AG08395 (cell line): ENCODE results near the gene NMD3.
A peak's percentile ranks its signal among the peaks of the same experiment; 100 is the strongest.
"Not testable (repeated sequence)": the region's sequence is repeated elsewhere in the genome, so short reads cannot be mapped to it uniquely, and the experiment has no call there.

Experiments used
- DNase-seq: peaks from one replicate; pipeline ENCODE4 v3.0.0; 2012; ENCODE audit warnings: mixed read lengths, low spot score

The NMD3 gene

DNA sequence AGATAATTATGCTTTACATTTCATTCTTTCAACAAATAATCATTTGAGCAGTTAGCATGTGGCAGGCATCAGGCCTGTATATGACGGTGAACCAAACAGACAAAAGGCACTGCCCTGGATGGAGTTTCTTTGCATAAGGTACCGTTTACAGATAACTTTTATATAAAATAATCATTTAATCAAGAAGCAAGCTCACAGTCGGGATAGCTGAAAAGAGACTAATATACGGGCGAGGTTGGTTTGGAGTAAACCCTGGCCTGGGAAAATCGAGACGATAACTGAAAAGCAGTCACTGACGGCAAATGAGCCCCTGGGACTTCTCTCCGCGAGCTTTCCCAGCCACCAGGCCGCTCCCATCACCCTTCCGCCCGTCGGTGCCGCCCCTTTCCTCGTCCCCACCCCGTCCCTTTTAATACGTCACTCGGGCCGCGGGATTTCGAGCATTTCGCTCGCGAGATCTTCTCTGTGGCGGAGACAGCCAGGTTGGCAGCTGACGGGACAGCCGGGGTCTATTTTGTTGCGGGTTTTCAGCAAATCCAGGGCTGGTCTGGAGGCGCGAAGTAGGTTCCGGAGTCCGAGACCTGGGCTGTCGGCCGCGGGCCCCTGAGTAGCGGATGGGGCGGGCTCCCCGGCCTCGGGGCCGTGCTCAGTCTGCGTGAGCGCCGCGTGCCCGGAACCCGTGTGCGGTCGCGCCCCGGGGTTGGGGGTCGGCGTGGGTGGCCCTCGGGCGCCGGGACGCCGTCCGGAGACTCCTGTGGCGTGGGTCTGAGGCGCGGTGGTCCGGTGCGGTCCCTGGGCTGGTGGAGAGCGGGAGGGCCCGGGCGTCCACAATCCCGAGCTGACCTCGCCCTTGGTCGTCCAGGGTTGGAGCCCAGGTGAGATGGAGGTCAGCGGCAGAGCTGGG lies at the start of gene NMD3:
Gene NMD3, plus strand, starts transcription at position 462 of the 904 bp plus-strand sequence. CDS start 703 bp downstream, outside the sequence.
- peak; percentile 96 for DNase-seq

DNA sequence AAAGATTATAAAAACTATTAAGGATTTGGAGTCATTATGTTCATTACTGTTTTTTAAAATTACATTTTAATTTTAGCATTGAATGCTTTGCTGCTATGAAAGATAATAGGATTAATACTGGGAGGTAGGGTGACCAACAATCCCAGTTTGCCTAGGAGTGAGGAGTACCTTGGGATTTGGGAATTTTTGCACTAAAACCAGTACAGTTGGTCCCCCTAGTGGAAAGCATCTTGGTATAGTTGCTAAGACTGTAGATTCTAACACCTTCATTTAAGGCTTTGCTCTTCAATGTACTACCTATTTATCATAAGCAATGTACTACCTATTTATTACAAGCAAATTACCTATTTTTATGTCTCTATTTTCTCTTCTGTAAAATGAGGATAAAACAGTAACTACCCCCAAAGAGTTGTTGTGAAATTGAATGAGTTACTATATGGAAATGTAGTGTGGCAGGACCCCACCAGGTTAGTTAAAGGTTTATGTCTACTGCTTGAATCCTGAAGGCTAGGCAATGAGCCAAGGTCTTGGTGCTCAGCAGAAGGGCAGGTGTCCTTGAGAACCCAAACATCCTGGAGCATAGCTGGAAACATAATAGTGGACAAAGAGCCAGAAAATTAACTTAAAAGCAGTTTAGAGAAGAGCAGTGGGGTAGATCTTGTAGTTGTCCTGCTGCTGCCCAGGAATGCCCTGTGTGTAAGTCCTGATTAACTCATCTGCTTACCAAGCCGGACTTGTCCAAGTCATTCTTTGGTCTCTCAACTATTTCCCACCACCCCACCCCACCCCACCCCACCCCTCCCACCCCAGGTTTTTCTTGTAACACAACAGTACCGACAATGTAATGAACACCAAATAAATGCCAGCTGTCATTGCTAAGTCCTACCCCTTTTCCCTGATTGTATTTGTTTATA lies 49.2 kb upstream of the NMD3 start:
- DNase-seq = no peak

DNA sequence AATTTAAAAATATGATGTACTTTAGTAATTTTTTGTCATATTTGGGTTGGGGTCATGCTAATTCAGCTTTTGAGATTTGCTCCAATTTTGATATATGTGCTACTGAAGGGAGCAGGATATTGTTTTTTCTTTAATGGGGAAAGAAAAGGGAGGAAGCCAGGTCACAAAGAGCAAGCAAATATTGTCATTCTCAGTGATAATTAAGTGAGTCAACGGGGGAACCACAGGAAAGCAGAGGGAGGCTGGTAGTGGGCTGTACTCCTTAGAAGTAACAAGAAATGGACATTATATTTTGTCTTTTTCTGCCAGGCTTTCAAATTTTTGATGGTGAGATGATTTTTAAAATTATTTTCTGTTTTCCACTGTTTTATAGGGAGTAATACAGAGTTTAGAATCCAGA lies 45.6 kb upstream of the NMD3 start:
- DNase-seq = no peak

DNA sequence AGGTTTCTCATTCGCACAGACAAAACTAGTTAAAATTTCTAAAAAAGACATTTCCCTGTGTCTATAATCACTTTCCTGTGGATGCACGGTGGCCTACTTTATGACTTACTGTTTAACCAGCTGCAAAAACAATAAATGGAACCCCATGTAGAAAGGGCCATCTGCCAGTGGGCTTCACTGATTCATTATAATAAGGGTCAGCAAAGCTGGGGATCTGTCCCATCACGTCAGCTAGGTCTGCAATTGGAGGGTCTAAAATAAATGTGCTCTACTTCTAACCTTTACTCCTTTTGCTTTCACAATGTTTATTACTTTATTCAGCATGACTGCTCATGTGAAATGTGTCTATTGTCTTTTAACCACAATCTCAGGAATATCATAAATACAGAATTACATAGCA lies 43.1 kb upstream of the NMD3 start:
- no peak for DNase-seq

DNA sequence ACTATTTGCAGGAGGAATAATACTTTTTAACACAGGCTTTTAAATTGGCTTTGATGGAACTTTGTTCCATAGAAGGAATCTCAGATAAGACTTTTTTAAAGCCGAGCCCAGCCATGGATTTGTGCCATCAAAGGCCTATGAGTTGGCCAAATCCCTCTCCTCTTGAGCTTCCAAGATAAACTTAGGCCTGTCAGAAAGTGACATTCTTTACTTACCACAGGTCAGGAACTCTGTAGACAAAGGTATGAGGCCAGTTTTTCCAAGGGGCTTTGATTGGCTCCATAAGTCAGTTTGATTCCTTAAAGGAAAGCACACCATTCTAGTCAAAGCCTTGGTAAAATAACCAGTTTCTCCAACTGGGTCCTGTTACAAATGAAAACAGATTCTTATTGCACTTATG lies 39.7 kb upstream of the NMD3 start:
- not testable (repeated sequence) for DNase-seq

- no peak for DNase-seq
These were observed 34.1 kb upstream of the NMD3 start for GRCh38 chr3:161187046-161187445.

DNA sequence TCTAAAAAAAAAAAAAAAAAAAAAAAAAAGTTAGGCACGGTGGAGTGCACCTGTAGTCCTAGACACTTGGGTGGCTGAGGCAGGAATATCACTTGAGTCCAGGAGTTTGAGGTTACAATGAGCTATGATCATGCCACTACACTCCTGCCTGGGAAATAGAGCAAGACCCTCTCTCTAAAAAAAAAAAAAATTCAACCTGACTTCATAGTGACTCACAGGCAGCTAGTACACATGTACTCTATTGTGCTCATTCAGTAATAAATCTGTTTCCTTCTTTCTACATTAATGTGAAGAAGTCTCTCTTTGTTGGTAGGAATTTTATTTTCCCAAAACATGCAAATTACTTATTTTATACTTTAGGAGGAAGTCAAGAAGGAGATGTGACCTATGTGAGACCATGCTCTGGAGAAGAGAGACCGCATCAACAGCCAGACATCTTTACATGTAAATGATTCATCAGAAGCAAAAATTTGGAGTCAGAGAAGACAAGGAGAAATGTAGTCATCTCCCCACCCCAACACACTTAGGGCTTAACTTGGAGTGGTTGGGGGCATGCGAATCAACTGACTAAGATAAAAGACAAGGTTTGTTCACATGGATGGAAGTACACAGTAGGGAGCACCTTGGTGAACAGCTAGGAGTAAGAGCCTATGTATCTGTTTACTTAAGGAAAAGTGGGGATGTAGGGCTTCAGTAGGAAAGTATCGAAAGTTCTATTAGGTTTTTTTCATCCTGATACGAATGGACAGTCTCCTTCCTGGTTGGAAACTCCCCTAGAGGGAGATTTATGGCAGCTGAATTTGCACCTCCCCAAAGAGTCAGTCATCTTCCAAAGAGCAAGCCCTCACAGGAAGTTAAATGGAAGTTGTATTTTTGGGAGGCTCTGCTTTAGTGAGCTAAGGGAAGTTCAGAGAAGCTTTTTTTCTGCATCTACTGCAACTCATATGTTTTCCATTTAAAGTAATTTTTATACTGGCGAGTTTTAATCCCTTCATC lies 23.0 kb upstream of the NMD3 start:
- DNase-seq = no peak

- no peak for DNase-seq
These were observed 21.2 kb upstream of the NMD3 start for GRCh38 chr3:161199926-161200325.

- no peak for DNase-seq
These were observed 17.5 kb upstream of the NMD3 start for GRCh38 chr3:161203485-161204098.

DNA sequence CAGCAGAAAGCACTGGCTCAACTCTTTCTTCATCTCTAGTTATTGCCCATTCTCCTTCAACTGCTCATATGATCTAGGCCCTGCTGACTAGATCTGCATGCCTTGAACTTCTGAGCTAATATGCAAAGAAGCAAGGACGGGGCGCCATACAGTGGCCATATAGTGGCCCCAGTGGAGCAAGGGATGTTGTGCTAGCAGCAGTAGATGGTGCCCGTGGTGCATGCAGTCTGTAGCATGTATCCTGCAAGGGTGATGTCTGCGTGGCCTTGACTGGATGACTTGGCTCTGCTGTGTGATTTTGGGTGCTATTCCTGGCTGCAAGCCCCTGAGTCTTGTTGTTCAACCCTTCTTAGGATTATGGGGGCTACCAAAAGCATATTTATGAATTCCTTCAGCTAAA lies 12.2 kb upstream of the NMD3 start:
- DNase-seq = no peak

DNA sequence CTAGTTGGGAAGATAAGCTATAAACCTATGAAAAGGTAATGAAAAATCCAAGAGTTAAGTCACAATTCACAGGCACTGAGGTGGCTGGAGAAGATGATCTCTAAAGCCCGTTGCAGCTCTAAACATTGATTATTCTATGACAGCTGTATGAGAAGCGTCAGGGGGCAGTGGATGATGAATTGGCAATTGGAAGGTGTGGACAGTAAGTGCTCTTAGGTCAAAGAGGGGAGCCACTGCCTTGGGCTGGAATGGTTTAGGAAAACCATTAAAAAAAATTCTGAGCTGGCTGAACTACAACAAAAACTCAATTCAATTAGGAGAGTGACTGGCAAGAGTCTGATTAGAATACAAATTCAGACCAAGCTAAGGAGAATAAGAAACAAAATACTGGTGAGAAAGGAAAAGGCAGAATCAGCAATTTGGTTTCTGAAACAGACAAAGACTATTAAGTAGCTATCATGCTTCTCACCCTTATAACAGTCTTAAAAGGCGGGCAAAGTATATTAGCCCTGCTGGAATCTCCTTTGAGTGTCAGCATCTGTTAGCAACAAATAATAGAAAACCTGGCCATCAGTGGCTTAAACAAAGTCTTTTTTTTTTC lies 8.8 kb upstream of the NMD3 start:
- DNase-seq = no peak

DNA sequence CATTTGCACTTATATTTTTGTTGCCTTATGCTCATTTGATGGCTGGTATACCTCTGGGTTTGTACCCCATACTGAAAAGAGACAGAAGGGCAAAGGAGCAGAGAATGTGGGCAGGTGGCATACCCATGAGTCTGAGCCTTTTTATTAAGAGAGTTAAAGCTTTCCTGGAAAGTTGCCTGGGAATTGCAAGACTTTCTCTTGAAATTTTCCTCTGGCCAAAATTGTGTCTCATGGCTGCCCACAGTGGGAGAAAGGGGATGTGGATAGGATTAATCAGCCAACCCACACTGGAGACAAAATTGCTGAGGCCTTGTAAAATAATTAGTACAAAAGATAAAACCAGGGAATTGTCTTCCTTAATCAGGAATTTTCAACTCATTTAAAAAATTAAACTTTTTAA lies 8.2 kb upstream of the NMD3 start:
- no peak for DNase-seq

DNA sequence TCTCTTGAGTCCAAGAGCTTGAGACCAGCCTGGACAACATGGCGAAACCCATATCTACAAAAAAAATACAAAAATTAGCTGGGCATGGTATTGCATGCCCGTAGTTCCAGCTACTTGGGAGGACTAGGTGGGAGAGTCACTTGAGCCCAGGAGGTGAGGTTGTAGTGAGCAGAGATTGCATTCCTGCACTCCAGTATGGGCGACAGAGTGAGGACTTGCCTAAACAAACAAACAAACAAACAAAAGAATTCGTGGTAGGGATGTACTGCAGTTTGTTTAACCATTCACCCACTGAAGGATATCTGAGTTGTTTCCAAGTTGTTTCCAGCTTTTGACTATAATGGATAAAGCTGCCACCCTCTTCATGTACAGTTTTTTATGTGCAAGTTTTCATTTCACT lies 7.5 kb upstream of the NMD3 start:
- no peak for DNase-seq

- no peak for DNase-seq
These were observed 5.9 kb upstream of the NMD3 start for GRCh38 chr3:161215185-161215584.

- DNase-seq = peak; percentile 43
These were observed 3.6 kb upstream of the NMD3 start for GRCh38 chr3:161217496-161217895.

GRCh38 chr3:161219495-161219894 lies 1.6 kb upstream of the NMD3 start:
- DNase-seq = no peak

DNA sequence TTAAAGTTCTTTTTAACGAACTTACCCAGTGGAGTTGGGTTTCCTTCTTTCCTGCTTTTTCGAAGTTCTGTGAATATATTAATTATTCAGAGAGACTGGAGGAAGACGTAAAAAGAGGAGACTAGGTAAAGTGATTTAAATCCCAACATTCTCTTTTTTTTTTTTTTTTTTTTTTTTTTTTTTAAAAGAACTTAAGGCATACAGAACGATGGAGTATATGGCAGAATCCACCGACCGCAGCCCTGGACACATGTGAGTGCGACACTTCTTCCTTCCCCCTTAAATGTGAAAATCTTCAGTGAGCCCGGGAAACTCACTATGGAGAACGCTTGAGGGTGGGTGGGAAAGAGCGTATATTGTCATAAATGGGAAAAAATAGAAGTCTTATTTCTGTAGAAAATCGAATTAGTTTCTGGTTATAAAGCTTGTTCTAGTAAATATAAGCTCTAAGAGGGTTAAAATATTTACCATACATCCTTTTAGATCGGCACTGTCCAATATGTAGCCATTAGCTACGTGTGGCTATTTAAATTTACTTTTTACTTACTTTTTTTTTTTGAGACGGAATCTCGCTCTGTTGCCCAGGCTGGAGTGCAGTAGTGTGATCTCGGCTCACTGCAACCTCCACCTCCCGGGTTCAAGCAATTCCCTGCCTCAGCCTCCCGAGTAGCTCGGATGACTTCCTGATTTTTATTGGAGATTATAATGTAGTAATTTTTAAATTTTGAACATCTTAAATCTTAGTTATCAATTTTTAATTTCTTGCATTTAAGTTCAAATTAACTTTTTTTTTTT lies 892 bp downstream of the NMD3 start:
- peak; percentile 33 for DNase-seq

GRCh38 chr3:161222662-161223061 lies 1.6 kb downstream of the NMD3 start:
- DNase-seq = peak; percentile 22

- no peak for DNase-seq
These were observed 3.7 kb downstream of the NMD3 start for GRCh38 chr3:161224786-161225185.

DNA sequence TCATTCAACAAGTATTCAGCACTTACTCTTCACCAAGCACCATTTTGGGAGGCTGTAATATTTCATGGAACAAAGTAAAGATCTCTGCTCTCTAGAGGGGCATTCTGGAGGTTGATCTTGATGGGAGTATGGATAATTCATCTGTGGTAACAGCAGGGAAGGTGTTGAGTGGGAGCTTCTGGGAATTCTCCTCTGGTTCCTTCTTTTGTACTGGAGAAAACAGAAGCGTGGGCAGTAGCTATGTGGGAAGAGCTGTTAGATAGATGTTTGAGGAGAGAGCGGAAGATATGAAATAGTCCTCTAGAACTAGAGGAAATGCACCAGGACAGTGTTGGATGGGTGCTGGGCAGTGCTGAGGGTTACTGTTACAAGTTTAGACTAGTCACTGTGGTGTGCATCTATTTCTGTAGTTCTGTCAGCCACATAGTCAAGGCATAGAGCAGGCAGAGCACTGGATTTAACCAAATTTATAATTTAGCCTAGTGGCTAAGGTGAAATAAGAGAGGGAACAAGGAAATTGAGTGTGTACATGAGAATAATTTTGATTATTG lies 9.6 kb downstream of the NMD3 start:
- DNase-seq = no peak
